HG03064 (cell line): ENCODE data around the gene MAPK4.
"Not testable (repeated sequence)": the region's sequence is repeated elsewhere in the genome, so short reads cannot be mapped to it uniquely, and the experiment has no call there.

Experiments
- ATAC-seq: cut with Tn5 transposase; IDR thresholded peaks from one replicate; pipeline ENCODE4 v1.9.1; 2021; ENCODE audit warnings: low read depth; ENCODE audit not compliant: unreplicated experiment

The MAPK4 gene

DNA sequence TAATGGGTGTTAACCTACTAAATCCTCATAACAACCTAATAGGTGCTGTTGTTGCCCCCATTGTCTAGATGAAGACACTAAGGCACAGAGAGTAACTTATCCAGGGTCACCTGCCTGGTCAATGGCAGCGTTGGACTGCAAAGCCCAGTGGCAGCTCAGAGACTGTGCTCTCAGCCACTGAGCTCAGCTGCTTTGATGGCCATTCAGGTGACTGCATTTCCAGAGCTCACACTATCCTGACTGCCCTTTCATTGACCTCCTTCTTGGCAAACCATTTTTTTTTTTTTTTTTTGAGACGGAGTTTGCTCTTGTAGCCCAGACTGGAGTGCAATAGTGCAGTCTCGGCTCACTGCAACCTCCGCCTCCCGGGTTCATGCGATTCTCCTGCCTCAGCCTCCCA, 115.2 kb downstream of the MAPK4 start:
- no peak for ATAC-seq

DNA sequence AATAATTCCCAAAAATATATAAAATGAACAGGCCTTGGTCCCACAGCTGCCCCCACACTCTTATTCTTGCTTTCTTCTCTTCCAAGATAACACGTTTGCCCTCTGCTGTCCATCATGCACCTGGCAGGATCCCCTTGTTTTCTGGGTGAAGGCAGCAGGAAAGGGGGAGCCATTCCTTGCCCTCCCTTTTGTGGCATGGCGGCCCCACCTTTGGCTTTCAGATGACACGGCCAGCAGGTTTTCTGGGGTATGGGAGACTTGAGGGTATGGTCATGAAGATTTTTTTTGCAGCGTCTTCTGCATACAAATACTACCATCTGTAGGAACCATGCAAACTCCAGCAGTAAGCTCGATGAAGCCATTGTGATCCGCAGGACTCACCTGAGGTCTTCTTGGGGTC, 118.8 kb downstream of the MAPK4 start:
- no peak for ATAC-seq

- ATAC-seq: no peak
Measured at GRCh38 chr18:50679056-50679455, 119.2 kb downstream of the MAPK4 start.

- ATAC-seq: no peak
Measured at GRCh38 chr18:50679656-50680055, 119.8 kb downstream of the MAPK4 start.

- ATAC-seq: no peak
Measured at GRCh38 chr18:50680966-50681365, 121.1 kb downstream of the MAPK4 start.

DNA sequence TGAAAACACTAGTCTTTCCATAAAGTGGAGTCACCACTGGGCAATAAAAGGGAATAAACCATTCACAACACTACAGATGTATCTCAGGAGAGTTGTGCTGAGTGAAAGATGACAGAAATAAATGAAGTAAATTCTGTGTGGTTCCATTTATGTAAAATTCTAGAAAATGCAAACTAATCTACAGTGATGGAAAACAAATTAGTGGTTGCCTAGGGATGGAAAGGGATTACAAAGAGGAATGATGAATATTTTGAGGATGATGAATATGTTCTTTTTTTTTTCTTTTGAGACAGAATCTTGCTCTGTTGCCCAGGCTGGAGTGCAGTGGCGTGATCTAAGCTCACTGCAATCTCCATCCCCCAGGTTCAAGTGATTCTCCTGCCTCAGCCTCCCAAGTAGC, 123.0 kb downstream of the MAPK4 start:
- ATAC-seq: no peak

DNA sequence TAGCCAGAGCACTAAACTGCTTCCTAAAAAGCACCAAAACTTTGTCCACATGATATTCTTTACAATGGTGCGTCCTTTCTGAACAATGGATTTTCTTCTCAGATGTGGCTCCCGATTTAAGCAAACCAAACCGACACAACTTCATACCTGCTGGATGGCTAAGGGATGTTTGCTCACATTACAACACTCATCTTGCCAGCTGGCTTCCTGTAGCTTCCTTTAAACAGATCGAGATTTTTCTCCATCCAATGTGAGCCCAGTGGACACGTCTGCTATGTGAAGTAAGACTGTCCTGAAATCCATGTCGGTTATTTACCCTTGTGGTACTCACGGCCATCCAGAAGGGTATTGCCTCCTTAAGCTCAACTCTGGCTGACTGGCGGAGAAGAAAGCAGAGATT, 126.5 kb downstream of the MAPK4 start:
- ATAC-seq: no peak

GRCh38 chr18:50687491-50687890, 127.6 kb downstream of the MAPK4 start:
- ATAC-seq: no peak

GRCh38 chr18:50689578-50689977, 129.7 kb downstream of the MAPK4 start:
- no peak for ATAC-seq

GRCh38 chr18:50694147-50694546, 134.3 kb downstream of the MAPK4 start:
- ATAC-seq: no peak

- ATAC-seq: no peak
Measured at GRCh38 chr18:50695431-50696176, 135.7 kb downstream of the MAPK4 start.

GRCh38 chr18:50696436-50696835, 136.5 kb downstream of the MAPK4 start:
- no peak for ATAC-seq

DNA sequence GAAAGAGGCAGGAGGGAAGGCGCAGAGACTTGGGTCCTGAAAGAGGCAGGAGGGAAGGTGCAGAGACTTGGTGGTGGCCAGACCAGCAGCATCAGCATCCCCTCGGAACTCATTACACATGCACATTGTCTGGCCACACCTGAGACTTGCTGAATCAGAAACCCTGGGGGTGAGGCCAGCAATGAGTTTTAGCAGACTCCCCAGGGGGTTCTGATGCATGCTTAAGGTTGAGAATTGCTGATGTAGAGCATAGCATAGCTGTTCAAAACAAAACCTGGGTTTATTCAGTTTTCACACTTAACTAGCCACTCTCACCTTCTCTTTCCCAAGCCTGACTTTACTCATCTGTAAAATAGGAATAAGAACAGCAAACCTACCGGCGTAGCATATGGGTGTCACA, 137.0 kb downstream of the MAPK4 start:
- ATAC-seq: peak; percentile 63

DNA sequence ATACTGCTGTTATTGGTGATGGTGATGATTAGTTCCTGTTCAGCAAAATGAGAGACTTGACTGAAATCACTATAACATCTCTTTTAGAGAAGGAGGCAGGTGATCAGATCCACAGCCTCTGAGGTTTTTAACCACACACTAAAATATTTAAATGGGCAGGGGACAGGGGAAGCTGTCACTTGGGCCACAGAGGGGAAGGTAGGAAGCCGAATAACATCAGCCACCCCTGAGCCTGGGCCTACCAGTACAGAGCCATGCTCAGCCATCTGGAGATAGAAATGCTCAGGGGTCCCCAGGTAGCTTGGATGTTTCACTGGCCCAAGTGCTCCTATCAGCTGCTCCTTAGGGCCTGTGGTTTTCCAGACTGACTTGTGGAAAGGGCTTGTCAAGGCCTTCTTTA, 137.6 kb downstream of the MAPK4 start:
- no peak for ATAC-seq

DNA sequence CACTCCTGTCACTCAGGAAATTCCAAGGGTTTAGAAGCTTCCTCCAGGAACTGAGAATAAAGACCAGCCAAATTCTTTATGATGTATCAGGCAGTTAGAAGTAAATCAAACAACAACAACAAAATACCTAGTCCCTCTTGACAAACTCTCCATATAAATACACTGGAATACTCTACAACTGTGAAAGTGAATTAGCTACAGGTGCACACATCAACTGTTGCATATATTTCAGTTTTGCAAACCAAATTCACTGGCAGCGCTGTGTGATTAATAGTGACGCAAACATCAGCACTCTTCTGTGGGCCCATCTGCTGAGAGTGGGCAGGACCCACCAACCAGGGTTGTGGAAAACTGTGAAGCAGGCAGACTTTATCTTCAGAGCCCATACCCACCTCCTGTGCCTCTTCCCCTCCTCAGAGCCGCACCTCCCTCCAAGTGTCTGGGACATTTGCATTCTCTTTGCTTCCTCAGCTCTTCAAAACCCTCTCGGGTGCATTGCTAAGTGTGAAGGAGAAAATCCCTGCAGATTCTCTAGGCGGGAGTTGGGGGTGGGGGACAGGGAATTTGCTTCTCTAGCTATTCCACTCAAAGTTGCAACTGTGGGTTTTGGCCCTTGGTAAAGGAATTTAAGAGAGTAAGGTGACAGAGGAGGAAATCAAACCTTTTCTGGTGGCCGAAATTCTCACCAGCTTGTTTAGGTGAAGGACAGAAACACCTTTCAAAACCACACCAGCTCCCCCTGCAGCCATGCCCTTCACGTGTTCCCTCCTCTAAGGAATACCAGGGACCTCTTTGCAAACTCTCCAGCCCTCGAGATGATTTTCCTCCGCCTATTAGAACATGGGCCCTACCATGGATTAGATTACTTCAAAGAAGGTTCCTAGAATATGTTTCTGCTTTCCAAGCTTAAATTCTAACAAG, 140.6 kb downstream of the MAPK4 start:
- no peak for ATAC-seq

GRCh38 chr18:50704357-50704940, 144.6 kb downstream of the MAPK4 start:
- ATAC-seq: no peak

- no peak for ATAC-seq
Measured at GRCh38 chr18:50706199-50706598, 146.3 kb downstream of the MAPK4 start.

- no peak for ATAC-seq
Measured at GRCh38 chr18:50706651-50707050, 146.8 kb downstream of the MAPK4 start.

GRCh38 chr18:50707297-50707696, 147.4 kb downstream of the MAPK4 start:
- ATAC-seq: not testable (repeated sequence)

GRCh38 chr18:50707855-50708469, 148.1 kb downstream of the MAPK4 start:
- no peak for ATAC-seq

DNA sequence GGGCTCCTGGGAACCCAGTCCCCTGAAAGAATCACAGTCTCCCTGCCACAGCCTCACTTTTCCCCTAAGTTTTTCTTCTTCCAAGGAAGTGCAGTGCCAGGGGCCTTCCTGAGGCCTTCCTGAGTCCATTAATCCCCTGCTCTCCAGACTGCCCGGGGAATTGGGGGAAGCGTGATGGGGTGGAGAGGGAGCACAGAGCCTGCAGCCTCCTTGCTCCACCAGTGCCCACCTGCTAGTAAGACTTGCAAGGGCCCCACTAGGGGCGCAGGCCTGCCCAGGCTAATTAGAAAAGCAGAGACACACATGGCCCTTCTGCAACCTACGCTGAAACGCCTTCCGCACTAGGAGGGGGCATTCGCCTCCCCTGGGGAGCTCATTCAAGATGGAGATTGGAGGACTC, 149.3 kb downstream of the MAPK4 start:
- no peak for ATAC-seq
